ENCODE data around the gene SEMA3F. TPM values are rescaled to one million over a fixed set of nuclear protein-coding genes. Genes with fewer than 3 reads are reported as not detected.
A peak's percentile ranks its signal among the peaks of the same experiment; 100 is the strongest.
"Not testable (repeated sequence)": the region's sequence is repeated elsewhere in the genome, so short reads cannot be mapped to it uniquely, and the experiment has no call there.

Gene SEMA3F
- total RNA-seq, 1 donor = 3.5 TPM

DNA sequence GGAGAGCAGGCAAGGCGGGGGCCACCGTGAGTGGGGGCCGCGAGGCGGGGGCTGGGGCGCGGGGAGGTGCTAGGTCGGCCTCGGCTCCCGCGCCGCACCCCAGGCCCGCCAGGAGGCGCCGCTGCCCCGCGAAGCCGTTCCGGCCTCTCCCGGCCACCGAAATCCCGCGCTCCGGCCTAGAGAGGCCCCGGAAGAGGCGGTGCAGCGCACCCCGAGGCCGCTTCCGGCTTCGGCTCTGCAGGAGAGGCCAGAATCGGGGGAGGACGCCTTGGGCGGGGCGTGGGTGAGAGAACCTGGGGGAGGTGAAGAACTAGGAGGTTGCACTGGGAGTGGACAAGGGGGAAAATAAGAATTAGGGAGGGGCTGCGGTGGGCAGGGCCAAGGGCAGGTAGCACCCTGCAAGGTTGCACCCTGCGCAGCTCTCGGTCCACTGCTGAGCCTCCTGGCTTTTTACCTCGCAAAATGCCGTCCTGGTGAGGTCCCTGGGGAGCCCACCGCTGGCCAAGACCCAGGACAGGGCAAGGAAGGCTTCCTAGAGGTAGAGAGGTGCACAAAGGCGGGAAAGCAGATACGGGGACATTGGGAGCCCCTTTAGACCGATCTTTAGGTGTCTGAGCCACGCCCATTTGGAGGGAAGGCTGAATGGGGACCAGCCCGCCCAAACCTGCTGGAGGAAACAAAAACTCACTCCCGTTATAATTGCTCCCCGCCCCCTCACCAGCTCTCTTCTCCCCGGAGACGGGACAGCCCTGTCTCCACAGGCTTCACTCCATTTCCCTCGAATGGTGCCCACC is 72.5 kb downstream of the SEMA3F start:
- TF ChIP-seq, protein P1, sequence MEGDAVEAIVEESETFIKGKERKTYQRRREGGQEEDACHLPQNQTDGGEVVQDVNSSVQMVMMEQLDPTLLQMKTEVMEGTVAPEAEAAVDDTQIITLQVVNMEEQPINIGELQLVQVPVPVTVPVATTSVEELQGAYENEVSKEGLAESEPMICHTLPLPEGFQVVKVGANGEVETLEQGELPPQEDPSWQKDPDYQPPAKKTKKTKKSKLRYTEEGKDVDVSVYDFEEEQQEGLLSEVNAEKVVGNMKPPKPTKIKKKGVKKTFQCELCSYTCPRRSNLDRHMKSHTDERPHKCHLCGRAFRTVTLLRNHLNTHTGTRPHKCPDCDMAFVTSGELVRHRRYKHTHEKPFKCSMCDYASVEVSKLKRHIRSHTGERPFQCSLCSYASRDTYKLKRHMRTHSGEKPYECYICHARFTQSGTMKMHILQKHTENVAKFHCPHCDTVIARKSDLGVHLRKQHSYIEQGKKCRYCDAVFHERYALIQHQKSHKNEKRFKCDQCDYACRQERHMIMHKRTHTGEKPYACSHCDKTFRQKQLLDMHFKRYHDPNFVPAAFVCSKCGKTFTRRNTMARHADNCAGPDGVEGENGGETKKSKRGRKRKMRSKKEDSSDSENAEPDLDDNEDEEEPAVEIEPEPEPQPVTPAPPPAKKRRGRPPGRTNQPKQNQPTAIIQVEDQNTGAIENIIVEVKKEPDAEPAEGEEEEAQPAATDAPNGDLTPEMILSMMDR (IDR thresholded peaks at IDR 0.05; ENCODE audit: insufficient read depth, low read length) = peak; percentile 57
- peak overlapping the region; percentile 87 for H3K4me3 ChIP-seq (ENCODE audit: low read depth, low read length)
- DNase-seq (ENCODE audit: low read depth) = peak; percentile 83

DNA sequence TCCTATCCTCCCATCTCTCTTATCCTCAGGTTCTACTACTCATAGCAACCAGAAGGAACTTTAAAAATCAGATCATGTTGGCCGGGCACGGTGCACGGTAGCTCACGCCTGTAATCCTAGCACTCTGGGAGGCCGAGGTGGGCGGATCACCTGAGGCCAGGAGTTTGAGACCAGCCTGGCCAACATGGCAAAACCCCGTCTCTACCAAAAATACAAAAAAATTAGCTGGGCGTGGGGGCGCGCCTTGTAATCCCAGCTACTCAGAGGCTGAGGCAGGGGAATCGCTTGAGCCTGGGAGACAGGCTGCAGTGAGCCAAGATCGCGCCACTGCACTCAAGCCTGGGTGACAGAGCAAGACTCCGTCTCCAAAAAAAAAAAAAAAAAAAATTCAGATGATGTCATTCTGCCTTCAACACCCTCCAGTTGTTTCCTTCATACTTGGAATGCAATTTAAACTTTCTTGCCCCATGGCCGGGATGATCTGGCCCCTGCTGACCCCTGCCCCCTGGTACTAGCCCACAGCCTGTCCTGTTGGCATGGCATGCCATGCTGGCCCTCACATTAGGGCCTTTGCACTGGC is 73.2 kb downstream of the SEMA3F start:
- not testable (repeated sequence) for DNase-seq (ENCODE audit: low read depth)
- peak overlapping the region; percentile 87 for H3K4me3 ChIP-seq (ENCODE audit: low read depth, low read length)

DNA sequence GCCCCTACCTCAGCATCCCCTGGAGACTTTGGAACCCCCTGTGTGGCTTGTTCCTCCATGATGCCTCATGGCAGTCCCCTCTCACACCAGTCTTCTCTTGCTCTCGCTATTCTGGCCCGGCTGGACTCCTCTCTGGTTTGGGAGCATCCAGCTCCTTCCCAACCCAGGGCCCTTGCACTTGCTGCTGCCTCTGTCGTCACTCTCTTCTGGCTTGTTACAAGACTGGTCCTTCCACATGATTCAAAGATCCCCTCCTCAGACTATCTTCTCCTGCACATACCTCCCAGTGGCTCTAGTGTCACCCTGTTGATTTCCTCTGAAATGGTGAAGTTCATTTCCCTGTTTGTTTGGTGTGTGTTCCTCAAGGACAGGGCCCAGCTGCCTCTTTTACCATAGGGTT is 74.4 kb downstream of the SEMA3F start:
- DNase-seq (ENCODE audit: low read depth) = no peak
- H3K4me3 ChIP-seq (ENCODE audit: low read depth, low read length) = no peak overlapping the region
- TF ChIP-seq, protein P1 (IDR thresholded peaks at IDR 0.05; ENCODE audit: insufficient read depth, low read length) = no peak

DNA sequence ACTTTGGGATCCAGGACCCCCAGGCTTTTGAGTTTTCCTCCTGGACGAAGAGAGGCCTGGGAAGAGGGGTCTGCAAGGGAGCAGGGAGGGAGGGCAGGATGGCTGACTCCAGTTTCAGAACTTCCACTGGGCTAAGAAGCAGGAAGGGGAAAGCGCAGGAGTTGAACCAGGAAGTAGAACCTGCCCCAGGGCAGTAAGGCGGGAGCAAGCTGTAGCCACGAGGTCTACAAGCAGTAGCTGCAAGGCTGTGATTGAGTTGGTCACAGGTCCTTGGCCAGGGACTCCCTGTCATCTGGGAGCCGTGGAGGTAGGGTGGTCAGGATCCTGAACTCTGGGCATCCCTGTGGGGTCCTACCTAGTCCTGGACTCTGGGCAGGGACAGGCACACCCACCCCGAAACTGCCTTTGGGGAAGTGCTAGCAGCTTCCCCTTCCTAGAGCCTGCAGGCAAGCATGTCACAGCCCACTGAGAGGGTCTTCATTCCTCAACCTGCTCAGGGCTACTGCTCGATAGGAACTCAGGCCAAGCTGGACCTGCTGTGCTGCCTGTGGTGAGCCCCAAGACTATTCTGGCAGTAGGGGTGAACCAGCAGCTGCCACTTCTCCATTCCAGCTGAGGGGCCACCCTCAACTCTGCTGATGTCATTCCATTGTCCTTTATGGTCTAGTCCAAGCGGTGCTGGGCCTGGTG is 75.1 kb downstream of the SEMA3F start:
- no peak for DNase-seq (ENCODE audit: low read depth)
- no peak overlapping the region for H3K4me3 ChIP-seq (ENCODE audit: low read depth, low read length)
- TF ChIP-seq, protein P1 (IDR thresholded peaks at IDR 0.05; ENCODE audit: insufficient read depth, low read length) = no peak

DNA sequence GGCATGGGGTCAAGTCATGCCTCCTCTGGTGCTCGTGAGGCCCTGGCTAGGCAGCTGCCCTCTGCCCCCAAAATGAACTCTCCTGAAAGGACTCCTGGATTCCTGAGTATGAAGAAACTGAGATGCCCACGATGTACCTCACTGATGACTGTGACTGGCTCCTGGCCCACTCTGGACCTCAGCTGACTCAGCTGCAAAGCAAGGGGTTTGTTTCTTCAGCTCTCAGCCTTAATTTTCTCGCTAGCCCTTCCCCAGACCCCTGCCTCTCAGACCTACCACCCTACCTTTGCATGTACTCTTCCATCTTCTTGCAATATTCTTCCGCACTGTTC is 75.6 kb downstream of the SEMA3F start:
- TF ChIP-seq, protein P1 (IDR thresholded peaks at IDR 0.05; ENCODE audit: insufficient read depth, low read length) = no peak
- no peak for DNase-seq (ENCODE audit: low read depth)

DNA sequence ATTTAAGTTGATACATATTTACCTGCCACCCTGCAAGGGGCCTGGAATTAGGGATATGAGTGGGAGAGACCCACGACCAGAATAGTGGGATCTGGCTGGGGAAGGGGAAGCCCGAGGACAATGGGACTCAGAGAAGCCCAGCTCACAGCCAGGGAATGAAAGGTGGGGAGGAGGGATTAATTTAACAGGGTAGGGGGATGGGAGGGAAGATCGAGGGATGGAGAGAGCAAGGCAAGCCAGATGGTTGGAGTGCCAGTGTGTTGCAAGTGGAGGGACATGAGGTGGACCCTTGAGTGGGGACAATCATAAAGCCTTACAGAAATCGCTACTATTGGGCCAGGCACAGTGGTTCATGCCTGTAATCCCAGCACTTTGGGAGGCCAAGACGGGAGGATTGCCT is 76.5 kb downstream of the SEMA3F start:
- H3K4me3 ChIP-seq (ENCODE audit: low read depth, low read length) = no peak overlapping the region
- DNase-seq (ENCODE audit: low read depth) = no peak
- TF ChIP-seq, protein P1 (IDR thresholded peaks at IDR 0.05; ENCODE audit: insufficient read depth, low read length) = no peak

More for the DNA sequence above, 75.6 kb downstream of the SEMA3F start:
- H3K4me3 ChIP-seq (ENCODE audit: low read depth, low read length) = no peak overlapping the region

DNA sequence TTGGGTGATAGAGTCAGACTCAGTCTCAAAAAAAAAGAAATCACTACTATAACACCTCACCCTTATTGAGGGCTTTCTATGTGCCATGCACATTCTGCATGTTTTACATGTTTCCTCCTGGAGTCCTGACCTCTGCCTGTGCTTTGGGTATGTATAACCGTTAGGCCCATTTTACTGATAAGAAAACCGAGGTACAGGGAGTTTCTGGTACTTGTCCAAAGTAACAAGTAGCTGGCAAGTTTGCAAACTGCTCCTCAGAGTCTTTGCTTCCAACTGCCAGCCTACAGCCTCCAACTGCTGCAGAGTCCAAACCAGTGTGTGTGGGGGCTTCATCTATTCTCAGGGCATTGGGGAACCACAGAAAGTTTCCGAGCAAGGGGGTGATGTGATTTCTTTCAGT is 77.2 kb downstream of the SEMA3F start:
- TF ChIP-seq, protein P1 (IDR thresholded peaks at IDR 0.05; ENCODE audit: insufficient read depth, low read length) = no peak
- DNase-seq (ENCODE audit: low read depth) = no peak
- no peak overlapping the region for H3K4me3 ChIP-seq (ENCODE audit: low read depth, low read length)
